ENCODE results near the gene GHRH. TPM values are rescaled to one million over a fixed set of nuclear protein-coding genes. Genes with fewer than 3 reads are reported as not detected.

The GHRH gene
- total RNA-seq, 1 donor: not detected

DNA sequence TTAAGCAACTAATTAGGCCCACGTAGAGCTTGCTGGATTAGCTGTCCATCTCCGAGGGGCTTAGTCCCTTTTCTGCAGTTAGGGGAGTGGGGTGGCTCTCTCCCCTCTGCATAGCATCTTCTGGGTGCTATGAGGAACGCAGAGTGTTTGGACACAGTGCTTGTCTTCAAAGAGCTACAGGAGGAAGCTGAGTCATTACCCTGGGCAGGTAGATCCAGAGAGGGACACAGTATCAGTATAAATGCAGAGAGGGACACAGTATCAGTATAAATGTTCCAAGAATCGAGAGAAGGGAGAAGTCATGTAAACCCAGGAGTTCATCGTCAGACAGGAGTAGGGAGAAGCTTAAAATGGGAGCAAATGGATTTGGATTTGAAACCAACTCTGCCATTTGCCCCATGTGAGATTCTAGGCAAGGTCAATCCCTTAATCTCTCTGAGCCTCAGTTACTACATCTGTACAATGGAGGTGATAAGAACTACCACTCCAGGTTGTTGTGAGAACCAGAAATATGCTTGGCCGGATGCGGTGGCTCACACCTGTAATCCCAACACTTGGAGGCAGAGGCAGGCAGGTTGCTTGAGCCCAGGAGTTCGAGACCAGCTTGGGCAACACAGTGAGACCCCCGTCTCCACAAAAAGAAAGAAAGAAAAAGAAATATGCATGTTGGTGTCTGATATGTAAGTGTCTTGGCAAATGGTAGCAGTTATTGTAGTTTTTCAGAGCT, 5.5 kb upstream of the GHRH start:
- DNase-seq (ENCODE audit: low read depth): no peak
- no peak overlapping the region for H3K4me3 ChIP-seq (ENCODE audit: low read depth, low read length)
- TF ChIP-seq, protein P1, sequence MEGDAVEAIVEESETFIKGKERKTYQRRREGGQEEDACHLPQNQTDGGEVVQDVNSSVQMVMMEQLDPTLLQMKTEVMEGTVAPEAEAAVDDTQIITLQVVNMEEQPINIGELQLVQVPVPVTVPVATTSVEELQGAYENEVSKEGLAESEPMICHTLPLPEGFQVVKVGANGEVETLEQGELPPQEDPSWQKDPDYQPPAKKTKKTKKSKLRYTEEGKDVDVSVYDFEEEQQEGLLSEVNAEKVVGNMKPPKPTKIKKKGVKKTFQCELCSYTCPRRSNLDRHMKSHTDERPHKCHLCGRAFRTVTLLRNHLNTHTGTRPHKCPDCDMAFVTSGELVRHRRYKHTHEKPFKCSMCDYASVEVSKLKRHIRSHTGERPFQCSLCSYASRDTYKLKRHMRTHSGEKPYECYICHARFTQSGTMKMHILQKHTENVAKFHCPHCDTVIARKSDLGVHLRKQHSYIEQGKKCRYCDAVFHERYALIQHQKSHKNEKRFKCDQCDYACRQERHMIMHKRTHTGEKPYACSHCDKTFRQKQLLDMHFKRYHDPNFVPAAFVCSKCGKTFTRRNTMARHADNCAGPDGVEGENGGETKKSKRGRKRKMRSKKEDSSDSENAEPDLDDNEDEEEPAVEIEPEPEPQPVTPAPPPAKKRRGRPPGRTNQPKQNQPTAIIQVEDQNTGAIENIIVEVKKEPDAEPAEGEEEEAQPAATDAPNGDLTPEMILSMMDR (IDR thresholded peaks at IDR 0.05; ENCODE audit: insufficient read depth, low read length): no peak

DNA sequence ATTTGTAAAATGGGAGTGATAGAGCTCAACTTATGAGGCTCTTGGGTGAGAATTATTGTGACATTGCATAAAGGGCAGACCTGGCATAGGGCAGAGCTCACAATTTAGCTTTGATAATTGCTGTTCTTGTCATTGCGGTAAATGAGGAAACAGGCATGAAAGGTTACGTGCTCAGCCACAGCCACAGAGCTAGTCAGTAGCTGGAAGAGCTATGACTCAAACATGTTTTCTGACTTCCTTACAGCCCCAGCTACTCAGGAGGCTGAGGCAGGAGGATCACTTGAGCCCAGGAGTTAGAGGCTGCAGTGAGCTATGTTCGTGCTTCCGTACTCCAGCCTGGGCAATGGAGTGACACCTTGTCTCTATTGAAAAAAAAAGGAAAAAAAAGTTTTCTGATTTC, 3.5 kb upstream of the GHRH start:
- TF ChIP-seq, protein P1 (IDR thresholded peaks at IDR 0.05; ENCODE audit: insufficient read depth, low read length): no peak
- no peak overlapping the region for H3K4me3 ChIP-seq (ENCODE audit: low read depth, low read length)
- no peak for DNase-seq (ENCODE audit: low read depth)

DNA sequence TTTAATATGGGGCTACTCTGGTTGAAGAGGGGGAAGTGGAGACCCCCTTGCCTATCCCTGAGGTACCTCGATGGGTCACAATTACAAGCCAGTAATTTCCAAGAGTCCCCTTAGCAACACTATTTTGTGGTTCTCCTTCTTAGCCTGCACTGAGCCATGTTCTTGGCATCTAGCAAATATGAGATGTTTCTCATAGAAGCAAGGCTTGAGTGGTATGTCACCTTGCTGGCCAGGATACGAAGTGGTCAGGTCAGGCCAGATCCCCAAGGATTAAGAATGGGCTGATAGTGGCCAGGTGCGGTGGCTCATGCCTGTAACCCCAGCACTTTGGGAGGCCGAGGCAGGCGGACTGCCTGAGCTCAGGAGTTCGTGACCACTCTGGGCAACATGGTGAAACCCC, 2.1 kb upstream of the GHRH start:
- TF ChIP-seq, protein P1 (IDR thresholded peaks at IDR 0.05; ENCODE audit: insufficient read depth, low read length): no peak
- no peak for DNase-seq (ENCODE audit: low read depth)
- H3K4me3 ChIP-seq (ENCODE audit: low read depth, low read length): no peak overlapping the region

DNA sequence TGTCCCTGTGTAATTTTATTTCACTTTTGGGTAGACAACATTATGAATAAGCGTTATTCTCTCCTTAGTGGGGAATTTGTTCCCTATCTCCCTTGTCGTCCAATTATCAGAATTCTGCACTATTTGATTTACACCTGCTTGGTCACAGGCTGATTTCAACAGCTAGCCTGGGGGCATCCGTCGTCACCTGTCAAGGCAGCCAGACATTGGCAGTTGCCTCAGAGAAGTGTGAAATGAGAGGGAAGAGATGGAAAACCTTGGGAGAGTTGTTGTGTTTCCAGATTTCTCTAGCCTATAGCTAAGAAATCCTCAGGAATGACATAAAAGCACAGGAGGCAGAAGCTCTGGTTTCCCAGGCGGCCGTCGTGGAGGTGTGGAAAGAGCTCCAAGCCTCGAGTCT, 891 bp upstream of the GHRH start:
- TF ChIP-seq, protein P1 (IDR thresholded peaks at IDR 0.05; ENCODE audit: insufficient read depth, low read length): no peak
- DNase-seq (ENCODE audit: low read depth): no peak

DNA sequence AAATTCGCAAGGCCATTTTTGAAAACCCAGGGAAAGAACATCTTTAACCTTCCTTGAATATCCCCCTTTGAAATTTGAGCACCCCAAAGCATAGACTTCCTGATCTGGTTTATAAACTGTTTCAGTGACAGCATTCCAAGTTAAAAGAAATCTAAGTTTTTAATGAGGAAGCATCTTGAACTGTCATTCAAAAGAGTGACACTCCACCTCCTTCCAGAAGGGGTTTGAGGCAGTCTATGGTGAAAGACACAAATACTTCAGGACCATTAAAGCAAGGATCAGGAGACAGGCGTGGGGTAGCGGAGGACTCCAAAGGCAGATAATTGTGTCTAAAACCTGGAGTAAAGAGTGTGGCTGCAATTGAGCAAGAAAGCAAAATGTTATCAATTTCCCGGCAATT, 691 bp downstream of the GHRH start:
- no peak for DNase-seq (ENCODE audit: low read depth)
- H3K4me3 ChIP-seq (ENCODE audit: low read depth, low read length): no peak overlapping the region
- TF ChIP-seq, protein P1 (IDR thresholded peaks at IDR 0.05; ENCODE audit: insufficient read depth, low read length): no peak

More for the DNA sequence above, 891 bp upstream of the GHRH start:
- H3K4me3 ChIP-seq (ENCODE audit: low read depth, low read length): no peak overlapping the region

DNA sequence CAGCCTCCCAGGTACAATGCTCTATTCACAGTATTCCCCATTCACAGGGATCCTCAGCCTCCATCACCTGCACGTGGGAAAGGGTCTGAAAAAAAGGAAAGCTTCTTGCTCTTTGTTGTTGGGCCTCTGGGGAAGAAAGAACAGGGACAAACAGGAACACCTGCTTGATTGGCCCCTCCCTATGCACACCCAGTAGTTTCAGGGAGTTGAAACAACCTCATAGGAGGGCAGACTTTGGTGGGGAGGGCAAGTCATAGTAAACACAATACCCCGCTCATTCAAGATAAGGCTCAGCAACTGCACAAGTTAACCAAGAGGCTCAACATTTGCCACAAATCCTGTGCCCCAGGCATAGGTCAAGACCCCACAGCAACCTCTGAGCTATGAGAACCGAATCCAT, 1.7 kb downstream of the GHRH start:
- DNase-seq (ENCODE audit: low read depth): no peak
- no peak overlapping the region for H3K4me3 ChIP-seq (ENCODE audit: low read depth, low read length)
- TF ChIP-seq, protein P1 (IDR thresholded peaks at IDR 0.05; ENCODE audit: insufficient read depth, low read length): no peak

DNA sequence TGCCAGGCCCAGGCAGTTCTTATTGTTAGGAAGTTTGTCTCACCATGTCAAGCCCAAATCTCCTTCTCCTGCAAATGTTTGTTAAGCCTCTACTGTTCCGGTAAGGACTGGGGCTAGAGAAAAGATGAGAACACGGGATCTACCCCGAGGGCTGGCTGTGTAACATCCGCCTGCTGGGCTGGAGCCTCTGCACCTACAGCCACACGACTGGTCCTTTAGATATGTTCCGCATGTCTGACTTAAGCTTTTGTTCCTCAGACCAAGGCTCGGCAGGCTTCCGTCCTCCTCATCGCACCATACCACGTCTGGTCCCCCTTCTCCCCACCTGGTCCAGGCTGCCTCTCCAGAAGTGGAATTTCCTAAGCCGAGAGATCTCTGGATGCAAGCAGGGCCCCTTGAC, 2.6 kb downstream of the GHRH start:
- TF ChIP-seq, protein P1 (IDR thresholded peaks at IDR 0.05; ENCODE audit: insufficient read depth, low read length): no peak
- no peak overlapping the region for H3K4me3 ChIP-seq (ENCODE audit: low read depth, low read length)
- DNase-seq (ENCODE audit: low read depth): no peak
